Pancreas (tissue), 10 donors: Measurements from ENCODE around the gene NR2C2. TPM values are rescaled to one million over a fixed set of nuclear protein-coding genes. Genes with fewer than 3 reads are reported as not detected.

Source experiments
- ATAC-seq, 4 donors: fragments of 200-7000 bp; cut with Tn5 transposase; one replicate each; pipeline versions ENCODE4 v1.8.0 to v1.9.1; 2020; ENCODE audit warnings: mild to moderate bottlenecking in 4 of 4, moderate library complexity in 4 of 4
- DNase-seq, 6 donors: peaks; one replicate each; pipeline ENCODE4 v3.0.0-alpha.2; 2020
- FAIRE-seq: peaks from 2 replicates; lab custom pipeline; 2012; peaks lifted over from hg19 to GRCh38; lab: Jason Lieb, UNC
- H3K27ac ChIP-seq, 4 donors: fragments of 200-600 bp; sonication (generic); 1 replicate in 3 of 4; 2 replicates in 1 of 4; pipeline versions ENCODE4 v1.5.0 to v1.8.0; 2020
- H3K27me3 ChIP-seq, 4 donors: fragments of 200-600 bp; one replicate each; pipeline ENCODE4 v1.8.0; 2021
- H3K36me3 ChIP-seq, 3 donors: fragments of 200-600 bp; sonication (generic) in 1 of 3; one replicate each; pipeline versions ENCODE4 v1.5.0 to v1.8.0; 2020 to 2021
- H3K4me1 ChIP-seq, 3 donors: fragments of 200-600 bp; one replicate each; pipeline ENCODE4 v1.8.0; 2021
- H3K4me3 ChIP-seq, 4 donors: fragments of 200-600 bp; sonication (generic) in 2 of 4; one replicate each; pipeline versions ENCODE4 v1.5.0 to v1.8.0; 2020 to 2021
- H3K9me3 ChIP-seq, 4 donors: fragments of 200-600 bp; one replicate each; pipeline ENCODE4 v1.8.0; 2021
- WGBS, 2 donors: extraction: QIAGEN DNeasy Blood & Tissue Kit; methylation state at CpG; one replicate each; pipeline ENCODE4 v1.1.7; 2013; 5-methylcytosine and 5-hydroxymethylcytosine counted together
- intact Hi-C, 3 donors: fragments of 100-400 bp; cut with DNase I; formaldehyde crosslinking; loops; one replicate each; pipeline versions ENCODE4 v1.11.1 to v1.14.2; 2022
- polyA plus RNA-seq, 2 donors: library from polyadenylated mRNA; stranded (reverse); fragments of 200-250 nt; gene quantifications; one replicate each; pipeline ENCODE4 v1.2.3, GENCODE V29; 2013
- total RNA-seq, 6 donors: library from RNA; stranded (reverse); fragmentation: NEBNext Ultra II Directional in 4 of 6; extraction: Animal tissue kit (Norgen Biotek cat#: 25700) in 4 of 6; gene quantifications; one replicate each; pipeline versions ENCODE4 v1.2.1 to v1.2.4, GENCODE V29; 2021 to 2023
- TF ChIP-seq, protein P1 (sequence below), 4 donors: fragments of 200-600 bp; sonication (generic) in 3 of 4; IDR thresholded peaks; one replicate each; pipeline versions ENCODE4 v1.5.0 to v1.8.0; 2021; ENCODE audit warnings: antibody characterized with exemption in 4 of 4
- donor health status: healthy with polysubstance abuse.
- donor health status: DM: no; HTN: no; CAD: no; lungs with moderate emphysema.
- donor health status: DM: no; HTN: no; CAD: no.
- donor health status: control.
- donor health status: control.
- donor health status: Bipolar disorder and iron deficiency.
- donor health status: DM: yes; HTN: yes; CAD: no.
- donor health status: DM: no; HTN: no; CAD: no.
- donor health status: DM: no; HTN: no; CAD: no.
- donor health status: DM: yes; HTN: yes; CAD: no.

NR2C2 gene
- total and polyA plus RNA-seq, 8 donors: 5.4 to 25.1 (median 14.4) TPM

DNA sequence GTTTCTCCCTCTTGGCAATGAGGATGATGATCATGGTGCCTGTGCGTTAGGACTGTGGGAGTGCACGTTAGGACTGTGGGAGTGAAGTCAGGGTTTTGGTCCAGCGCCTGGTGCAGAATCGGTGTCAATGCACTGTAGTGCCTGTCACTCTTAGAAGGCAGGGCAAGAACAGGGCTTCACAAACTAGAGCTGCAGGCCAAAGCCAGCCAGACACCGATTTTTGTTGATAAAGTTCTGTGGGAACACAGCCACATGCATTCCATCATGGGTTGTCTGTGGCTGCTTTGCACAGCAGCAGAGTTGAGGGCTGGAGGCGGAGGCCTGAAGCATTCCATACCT, 32.6 kb upstream of the NR2C2 start:
- no peaks in the 10 kb centered on the region for H3K9me3 ChIP-seq
- no peaks in the 10 kb centered on the region for H3K4me1 ChIP-seq
- intact Hi-C loops: loop anchor here in 2 of 3 donors (5.0 to 10.0 kb wide), 4 partner anchors 120 to 402 kb away; partner anchors contain the start of gene C3orf20 (in 2 of the 2)
- TF ChIP-seq, protein P1, sequence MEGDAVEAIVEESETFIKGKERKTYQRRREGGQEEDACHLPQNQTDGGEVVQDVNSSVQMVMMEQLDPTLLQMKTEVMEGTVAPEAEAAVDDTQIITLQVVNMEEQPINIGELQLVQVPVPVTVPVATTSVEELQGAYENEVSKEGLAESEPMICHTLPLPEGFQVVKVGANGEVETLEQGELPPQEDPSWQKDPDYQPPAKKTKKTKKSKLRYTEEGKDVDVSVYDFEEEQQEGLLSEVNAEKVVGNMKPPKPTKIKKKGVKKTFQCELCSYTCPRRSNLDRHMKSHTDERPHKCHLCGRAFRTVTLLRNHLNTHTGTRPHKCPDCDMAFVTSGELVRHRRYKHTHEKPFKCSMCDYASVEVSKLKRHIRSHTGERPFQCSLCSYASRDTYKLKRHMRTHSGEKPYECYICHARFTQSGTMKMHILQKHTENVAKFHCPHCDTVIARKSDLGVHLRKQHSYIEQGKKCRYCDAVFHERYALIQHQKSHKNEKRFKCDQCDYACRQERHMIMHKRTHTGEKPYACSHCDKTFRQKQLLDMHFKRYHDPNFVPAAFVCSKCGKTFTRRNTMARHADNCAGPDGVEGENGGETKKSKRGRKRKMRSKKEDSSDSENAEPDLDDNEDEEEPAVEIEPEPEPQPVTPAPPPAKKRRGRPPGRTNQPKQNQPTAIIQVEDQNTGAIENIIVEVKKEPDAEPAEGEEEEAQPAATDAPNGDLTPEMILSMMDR (IDR thresholded peaks at IDR 0.05): no peak
- no peak for DNase-seq
- H3K27me3 ChIP-seq: no peaks in the 10 kb centered on the region
- no peak overlapping the region for H3K4me3 ChIP-seq
- H3K27ac ChIP-seq: no peak overlapping the region
- FAIRE-seq: no peak
- no peaks in the 10 kb centered on the region for H3K36me3 ChIP-seq
- peak in 1 of 4 donors; percentile 46 for ATAC-seq
- WGBS, 2 donors: 39% methylated on average over 6 of the region's 6 CpGs

DNA sequence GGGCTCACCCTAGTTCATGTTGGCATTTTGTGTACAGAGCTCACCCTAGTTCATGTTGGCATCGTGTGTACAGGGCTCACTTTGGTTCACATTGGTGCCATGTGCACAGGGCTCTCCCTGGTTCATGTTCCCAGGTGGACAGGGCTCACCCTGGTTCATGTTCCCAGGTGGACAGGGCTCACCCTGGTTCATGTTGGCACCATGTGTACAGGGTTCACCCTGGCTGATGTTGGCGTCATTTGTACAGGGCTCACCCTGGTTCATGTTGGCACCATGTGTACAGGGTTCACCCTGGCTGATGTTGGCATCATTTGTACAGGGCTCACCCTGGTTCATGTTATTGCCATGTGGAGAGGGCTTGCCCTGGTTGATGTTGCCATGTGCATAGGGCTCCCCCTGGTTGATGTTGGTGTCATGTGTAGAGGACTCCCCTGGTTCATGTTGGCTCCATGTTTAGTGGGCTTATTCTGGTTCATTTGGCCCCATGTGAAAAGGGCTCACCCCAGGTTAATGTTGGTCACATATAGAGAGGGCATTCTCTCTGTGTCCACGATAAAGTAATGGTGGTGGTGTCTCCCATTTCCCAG, 31.7 kb upstream of the NR2C2 start:
- 70 to 82% methylated on average over 3 of the region's 3 CpGs for WGBS, 2 donors
- H3K4me3 ChIP-seq: no peak overlapping the region
- no peak for FAIRE-seq
- no peak overlapping the region for H3K27ac ChIP-seq
- no peaks in the 10 kb centered on the region for H3K4me1 ChIP-seq
- ATAC-seq: peak in 1 of 4 donors; percentile 29
- no peaks in the 10 kb centered on the region for H3K36me3 ChIP-seq
- DNase-seq: no peak
- intact Hi-C loops: loop anchor here in 2 of 3 donors (5.0 to 10.0 kb wide), 4 partner anchors 121 to 403 kb away; partner anchors contain the start of gene C3orf20 (in 2 of the 2)
- H3K9me3 ChIP-seq: no peaks in the 10 kb centered on the region
- no peaks in the 10 kb centered on the region for H3K27me3 ChIP-seq
- TF ChIP-seq, protein P1 (IDR thresholded peaks at IDR 0.05): no peak

DNA sequence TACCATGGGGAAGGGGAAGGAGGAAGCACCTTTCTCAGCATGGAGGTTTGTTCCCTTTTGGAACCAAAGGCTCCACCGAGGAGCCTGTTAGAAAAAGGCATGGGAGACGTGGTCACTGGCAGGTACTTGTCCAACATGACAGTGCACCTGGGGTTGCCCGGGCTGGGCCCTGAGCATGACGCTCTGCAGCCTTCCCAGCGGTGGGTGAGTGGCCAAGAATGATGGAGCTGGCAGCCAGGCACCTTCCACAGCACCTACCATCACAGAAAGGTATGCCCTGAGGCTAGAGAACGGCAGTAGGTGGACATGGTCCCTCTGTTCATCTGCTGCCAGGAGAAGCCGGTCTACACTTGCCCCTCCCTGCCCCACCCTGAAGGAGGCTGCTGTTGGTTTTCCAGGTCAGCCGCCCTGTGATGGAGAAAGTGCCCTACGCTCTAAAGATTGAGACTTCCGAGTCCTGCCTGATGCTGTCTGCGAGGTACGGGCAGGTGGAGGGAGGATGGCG, 29.0 kb upstream of the NR2C2 start:
- FAIRE-seq (no peak), DNase-seq (no peak), ATAC-seq (no peak)
- Histone ChIP-seq H3K27me3 (no peaks in the 10 kb centered on the region), H3K4me1 (no peaks in the 10 kb centered on the region), H3K27ac (no peak overlapping the region), H3K9me3 (no peaks in the 10 kb centered on the region), H3K4me3 (no peak overlapping the region), H3K36me3 (no peaks in the 10 kb centered on the region)
- intact Hi-C loops: loop anchor here in 2 of 3 donors (5.0 to 10.0 kb wide), 4 partner anchors 124 to 406 kb away; partner anchors contain the start of gene C3orf20 (in 2 of the 2)
- TF ChIP-seq, protein P1 (IDR thresholded peaks at IDR 0.05): no peak
- WGBS, 2 donors: 64 to 81% methylated on average over 13 of the region's 13 CpGs

DNA sequence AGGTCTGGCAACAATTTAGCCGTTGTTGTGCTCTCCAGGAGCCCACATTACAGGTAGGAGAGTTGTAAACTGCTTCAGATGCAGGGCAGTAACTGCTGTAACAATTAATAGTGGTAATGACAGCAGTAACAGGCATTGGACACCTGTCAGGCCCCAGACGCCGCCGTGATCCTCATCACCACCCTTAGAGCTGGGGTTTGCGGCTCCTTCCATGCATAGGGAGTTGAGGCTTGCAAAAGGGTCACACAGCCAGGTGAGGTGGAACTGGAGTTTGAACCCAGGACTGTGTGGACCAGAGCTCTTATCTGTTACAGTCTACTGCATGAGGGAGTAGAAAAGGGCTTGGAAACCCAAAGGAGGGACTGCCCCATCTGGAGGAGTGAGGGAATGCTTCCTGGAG, 26.8 kb upstream of the NR2C2 start:
- DNase-seq (no peak), ATAC-seq (no peak), FAIRE-seq (no peak)
- intact Hi-C loops: no loop called here
- no peak overlapping the region for H3K4me3 ChIP-seq
- TF ChIP-seq, protein P1 (IDR thresholded peaks at IDR 0.05): no peak
- no peaks in the 10 kb centered on the region for H3K27me3 ChIP-seq
- H3K27ac ChIP-seq: no peak overlapping the region
- 79 to 89% methylated on average over 5 of the region's 5 CpGs for WGBS, 2 donors
- no peaks in the 10 kb centered on the region for H3K4me1 ChIP-seq
- no peaks in the 10 kb centered on the region for H3K36me3 ChIP-seq
- no peaks in the 10 kb centered on the region for H3K9me3 ChIP-seq

DNA sequence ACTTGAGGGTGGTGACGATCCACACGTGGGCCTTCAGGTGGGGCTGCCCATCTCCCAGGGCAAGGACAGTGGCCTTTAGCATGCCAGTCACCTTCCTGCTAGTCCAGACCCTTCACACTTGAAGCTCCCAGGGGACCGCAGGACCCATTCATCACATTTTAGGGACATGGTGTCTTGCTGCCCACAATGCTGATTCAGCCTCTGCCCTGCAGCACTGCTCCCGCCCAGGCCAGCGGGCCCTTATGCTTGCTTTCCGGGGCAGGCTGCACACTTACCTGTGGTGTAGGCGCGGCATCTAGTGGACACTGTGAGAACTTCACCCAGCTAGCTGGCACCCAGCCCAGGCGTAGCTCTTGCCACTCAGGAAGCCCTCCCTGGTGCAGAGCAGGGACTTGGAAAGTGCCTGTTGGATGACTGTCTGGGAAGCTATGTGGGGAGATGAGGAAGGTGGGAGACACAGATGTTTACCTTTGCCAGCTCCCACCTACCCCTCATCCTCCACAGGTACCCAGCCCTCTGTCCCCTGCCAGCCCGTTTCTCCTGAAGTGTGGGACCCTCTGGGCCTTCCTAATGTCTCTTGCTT, 26.3 kb upstream of the NR2C2 start:
- Histone ChIP-seq H3K36me3 (no peaks in the 10 kb centered on the region), H3K27ac (no peak overlapping the region), H3K27me3 (no peaks in the 10 kb centered on the region), H3K4me3 (no peak overlapping the region), H3K4me1 (no peaks in the 10 kb centered on the region), H3K9me3 (no peaks in the 10 kb centered on the region)
- no peak for FAIRE-seq
- peak; percentile 86 to 98 (median 96) for ATAC-seq
- 13 to 16% methylated on average over 10 of the region's 10 CpGs for WGBS, 2 donors
- DNase-seq: peak; percentile 70 to 97 (median 91)
- intact Hi-C loops: no loop called here
- TF ChIP-seq, protein P1 (IDR thresholded peaks at IDR 0.05): peak; percentile 91 to 99 (median 98)
